Mesodermal cell (in vitro differentiated cells): ENCODE data around the gene FAM186B.
A peak's percentile ranks its signal among the peaks of the same experiment; 100 is the strongest.

Source experiments
- H3K27ac ChIP-seq: 2 replicates; pipeline ENCODE4 v1.7.0; 2013; ENCODE audit warnings: mild to moderate bottlenecking, low read depth, low read length, moderate library complexity; ENCODE audit not compliant: severe bottlenecking
- H3K36me3 ChIP-seq: 2 replicates; pipeline ENCODE4 v1.7.1; 2013; ENCODE audit warnings: mild to moderate bottlenecking, low read length, moderate library complexity; ENCODE audit not compliant: control insufficient read depth, insufficient read depth
- H3K4me1 ChIP-seq: one replicate; pipeline ENCODE4 v1.7.1; 2013; ENCODE audit warnings: mild to moderate bottlenecking, low read length; ENCODE audit not compliant: insufficient read depth, control insufficient read depth, poor library complexity, severe bottlenecking
- H3K4me3 ChIP-seq: 2 replicates; pipeline ENCODE4 v1.7.0; 2013; ENCODE audit warnings: low read length, control low read depth, mild to moderate bottlenecking; ENCODE audit not compliant: insufficient read depth, poor library complexity, severe bottlenecking; ENCODE audit errors: extremely low read depth
- H3K9me3 ChIP-seq: 2 replicates; pipeline ENCODE4 v1.7.1; 2013; ENCODE audit warnings: mild to moderate bottlenecking, low read length, moderate library complexity; ENCODE audit not compliant: control insufficient read depth
- WGBS, 2 experiments: methylation state at CpG; one replicate each; pipeline ENCODE4 v1.1.5; 2013; ENCODE audit warnings: missing lambda C conversion rate in 2 of 2; ENCODE audit not compliant: insufficient coverage in 2 of 2; 5-methylcytosine and 5-hydroxymethylcytosine counted together

FAM186B gene

GRCh38 chr12:49541140-49541861 lies 64.1 kb downstream of the FAM186B start:
- H3K4me1 ChIP-seq, result peaks cover 10% of the 10 kb centered on the region
- no peaks in the 10 kb centered on the region for H3K9me3 ChIP-seq
- no peaks in the 10 kb centered on the region for H3K36me3 ChIP-seq
- WGBS, 2 experiments, result 74 to 75% methylated on average over 7 to 11 of the region's 18 CpGs
- no peak overlapping the region for H3K4me3 ChIP-seq
- H3K27ac ChIP-seq, result no peak overlapping the region

- WGBS, 2 experiments, result 63 to 65% methylated on average over 20 of the region's 21 CpGs
- no peaks in the 10 kb centered on the region for H3K9me3 ChIP-seq
- no peak overlapping the region for H3K4me3 ChIP-seq
- peaks cover 10% of the 10 kb centered on the region for H3K4me1 ChIP-seq
- H3K27ac ChIP-seq, result no peak overlapping the region
- no peaks in the 10 kb centered on the region for H3K36me3 ChIP-seq
Measured at GRCh38 chr12:49540229-49541139, 65.0 kb downstream of the FAM186B start.

- H3K36me3 ChIP-seq, result no peaks in the 10 kb centered on the region
- no peak overlapping the region for H3K4me3 ChIP-seq
- no peaks in the 10 kb centered on the region for H3K9me3 ChIP-seq
- WGBS, 2 experiments, result 15% methylated on average over 39 to 40 of the region's 47 CpGs
- peaks cover 10% of the 10 kb centered on the region for H3K4me1 ChIP-seq
- H3K27ac ChIP-seq, result no peak overlapping the region
Measured at GRCh38 chr12:49539406-49540228, 65.8 kb downstream of the FAM186B start.

DNA sequence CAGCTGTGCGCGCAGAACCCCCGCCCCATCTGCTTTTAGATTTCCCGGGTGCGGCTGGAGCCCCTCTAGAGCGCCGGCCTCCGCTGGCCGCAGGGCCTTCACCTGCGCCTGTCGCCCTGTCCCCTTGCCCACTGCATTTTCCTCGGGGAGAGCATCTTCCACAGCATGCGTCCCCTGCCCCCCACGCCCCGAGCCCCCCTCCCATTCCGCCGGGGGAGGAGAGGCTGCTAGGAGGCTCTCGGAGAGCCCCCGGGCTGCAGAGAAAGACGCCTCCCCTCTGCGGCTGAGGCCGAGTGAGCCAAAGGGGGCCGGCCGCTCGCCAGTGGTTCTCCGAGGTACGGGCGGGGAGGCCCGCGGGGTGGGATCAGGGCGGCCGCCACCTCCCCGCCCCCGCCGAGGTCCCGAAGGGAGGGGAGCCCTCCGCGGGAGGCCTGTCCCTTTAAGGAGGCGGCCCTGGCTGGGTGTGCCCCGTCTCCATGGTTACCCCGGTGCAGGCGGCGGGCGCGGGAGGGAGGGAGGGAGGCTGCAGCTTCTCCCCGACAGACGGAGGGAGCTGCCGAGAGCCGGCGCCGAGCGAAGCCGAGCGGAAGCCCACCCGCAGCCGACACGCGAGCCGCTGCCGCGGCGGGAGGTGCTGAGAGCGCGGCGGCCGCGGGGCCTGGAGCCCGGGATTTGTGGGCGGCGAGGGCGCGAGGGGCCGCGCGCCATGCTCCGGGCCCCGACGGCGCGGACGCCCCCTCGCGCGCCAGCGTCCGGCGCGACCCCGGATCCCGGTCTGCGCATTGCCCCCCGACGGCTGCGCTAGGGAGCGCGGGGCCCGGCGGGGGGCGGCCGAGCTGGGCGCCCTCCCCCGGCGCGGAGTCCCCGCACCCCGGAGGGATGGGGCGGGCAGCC lies 66.7 kb downstream of the FAM186B start, which contains the start of gene KCNH3:
TSS of gene KCNH3 (plus strand) at position 521 of the 894 bp plus-strand sequence. CDS start 387 bp downstream, outside the sequence.
- 2% methylated on average over 82 to 88 of the region's 107 CpGs for WGBS, 2 experiments
- H3K36me3 ChIP-seq, result no peaks in the 10 kb centered on the region
- H3K4me3 ChIP-seq, result peak within 1 kb of the TSS; percentile 28
- peaks cover 10% of the 10 kb centered on the region for H3K4me1 ChIP-seq
- H3K9me3 ChIP-seq, result no peaks in the 10 kb centered on the region
- H3K27ac ChIP-seq, result no peak within 1 kb of the TSS

DNA sequence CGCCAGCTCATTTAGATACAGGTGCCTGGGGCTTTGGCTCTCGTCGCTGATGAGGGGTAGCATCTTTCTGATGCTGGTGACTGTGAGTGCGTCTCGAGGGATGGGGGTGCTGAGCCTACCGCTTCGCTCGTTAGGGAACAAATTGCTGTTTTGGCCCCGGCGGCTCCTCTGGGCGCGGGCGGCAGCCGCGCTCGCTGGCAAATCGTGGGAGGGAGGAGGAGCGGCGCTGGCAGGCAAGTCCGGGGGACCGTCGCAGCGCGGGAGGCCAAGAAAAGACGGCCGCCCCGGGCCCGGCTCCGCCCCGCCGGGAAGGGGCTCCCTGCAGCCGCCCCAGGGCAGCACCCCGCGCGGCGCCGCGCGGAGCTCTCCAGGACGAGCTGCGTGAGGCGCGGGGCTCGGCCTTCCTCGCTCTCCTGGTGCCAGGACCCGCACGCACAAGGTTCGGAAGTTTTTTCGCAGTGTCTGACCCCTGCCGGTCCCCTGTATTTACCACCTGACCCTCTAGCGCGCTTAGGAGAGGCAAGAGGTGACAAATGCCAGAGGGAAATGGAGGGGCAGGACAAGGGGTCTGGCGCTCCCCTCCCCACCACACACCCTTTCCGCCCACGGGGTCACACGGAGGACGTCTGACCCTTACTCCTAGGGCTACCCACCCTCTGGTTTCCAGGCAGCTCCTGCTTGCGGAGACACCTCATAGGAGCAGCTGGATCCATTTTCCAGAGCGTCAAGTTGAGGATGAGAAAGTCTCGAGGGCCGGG lies 67.5 kb downstream of the FAM186B start:
- Histone ChIP-seq H3K9me3 (no peaks in the 10 kb centered on the region), H3K27ac (no peak overlapping the region), H3K4me1 (peaks cover 10% of the 10 kb centered on the region), H3K4me3 (peak overlapping the region; percentile 28), H3K36me3 (no peaks in the 10 kb centered on the region)
- WGBS, 2 experiments, result 0% methylated on average over 45 of the region's 61 CpGs
